NCI-H1694 (cell line): ENCODE measurements around the gene SEMA3E.
A peak's percentile ranks its signal among the peaks of the same experiment; 100 is the strongest.
"Not testable (repeated sequence)": the region's sequence is repeated elsewhere in the genome, so short reads cannot be mapped to it uniquely, and the experiment has no call there.

Experiments used
- DNase-seq: peaks from one replicate; lab custom pipeline; 2025; lab: John Stamatoyannopoulos, UW

Gene SEMA3E

GRCh38 chr7:83452256-83452655 lies 196.7 kb downstream of the SEMA3E start:
- peak; percentile 76 for DNase-seq

- peak; percentile 83 for DNase-seq
These were observed 197.4 kb downstream of the SEMA3E start for GRCh38 chr7:83451501-83452045.

GRCh38 chr7:83449781-83450180 lies 199.2 kb downstream of the SEMA3E start:
- no peak for DNase-seq

DNA sequence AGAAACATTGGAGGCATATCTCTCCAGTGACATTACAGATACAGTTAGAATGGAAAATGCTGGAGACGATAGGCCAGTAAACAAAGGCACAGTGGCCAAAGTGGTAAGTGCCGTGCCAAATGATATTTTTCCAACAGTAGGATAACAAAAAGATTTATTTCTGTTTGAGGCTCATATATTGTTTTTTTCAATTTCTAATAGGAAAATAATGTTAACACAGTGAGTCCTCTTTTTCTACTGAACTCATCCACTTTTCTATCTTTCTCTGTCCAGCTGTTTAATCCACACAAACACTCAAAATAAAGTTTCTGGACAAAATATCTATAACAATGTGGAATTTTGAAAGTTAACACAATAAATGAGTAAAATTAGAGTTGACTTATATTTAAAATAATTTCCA lies 201.3 kb downstream of the SEMA3E start:
- DNase-seq: no peak

DNA sequence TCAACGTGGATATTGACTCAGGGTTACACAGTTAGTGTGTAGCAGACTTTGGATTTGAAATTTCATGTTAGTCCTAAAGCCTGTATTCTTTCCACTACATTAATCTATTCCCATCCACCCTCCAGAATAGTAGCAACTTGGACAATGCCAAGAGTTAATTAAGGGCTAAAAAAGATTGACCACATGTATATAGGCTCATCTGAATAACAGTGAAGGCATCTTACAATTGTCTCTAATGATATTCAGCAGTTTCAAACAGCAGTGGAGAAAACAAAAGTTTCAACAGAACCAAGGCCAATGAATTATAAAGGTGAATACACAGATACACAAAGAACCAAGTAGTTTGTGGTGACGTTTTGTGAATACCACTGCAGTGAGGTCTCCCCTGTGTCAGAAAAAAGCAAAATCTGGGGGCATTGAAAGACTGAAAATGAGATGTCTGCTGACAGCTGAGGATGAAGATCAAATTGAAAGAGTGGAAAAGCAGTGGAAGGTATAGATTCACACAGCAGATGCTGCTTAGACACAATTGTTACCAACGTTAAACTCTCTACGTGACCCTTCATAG lies 202.8 kb downstream of the SEMA3E start:
- no peak for DNase-seq

DNA sequence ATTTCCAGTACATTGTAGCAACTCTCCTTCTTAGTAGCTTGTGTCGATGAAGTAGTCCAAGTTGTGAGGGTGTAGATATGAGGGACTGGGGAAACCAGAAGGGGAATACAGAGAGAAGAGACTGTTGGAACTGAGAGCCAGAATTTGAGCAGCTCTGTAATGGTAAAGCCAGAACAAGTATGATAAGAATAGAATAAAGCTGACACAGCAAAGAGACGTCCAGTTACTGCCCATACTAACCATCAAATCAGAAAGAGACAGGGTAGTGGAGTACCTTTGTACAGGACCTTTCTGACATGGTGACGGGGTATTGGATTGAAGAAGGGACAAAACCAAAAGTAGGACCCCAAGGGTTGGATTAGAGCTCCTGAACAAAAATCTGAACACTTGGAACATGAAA lies 206.0 kb downstream of the SEMA3E start:
- no peak for DNase-seq

- DNase-seq: no peak
These were observed 209.9 kb downstream of the SEMA3E start for GRCh38 chr7:83439026-83439425.

GRCh38 chr7:83430289-83430688 lies 218.7 kb downstream of the SEMA3E start:
- not testable (repeated sequence) for DNase-seq

- no peak for DNase-seq
These were observed 219.4 kb downstream of the SEMA3E start for GRCh38 chr7:83429493-83429892.

DNA sequence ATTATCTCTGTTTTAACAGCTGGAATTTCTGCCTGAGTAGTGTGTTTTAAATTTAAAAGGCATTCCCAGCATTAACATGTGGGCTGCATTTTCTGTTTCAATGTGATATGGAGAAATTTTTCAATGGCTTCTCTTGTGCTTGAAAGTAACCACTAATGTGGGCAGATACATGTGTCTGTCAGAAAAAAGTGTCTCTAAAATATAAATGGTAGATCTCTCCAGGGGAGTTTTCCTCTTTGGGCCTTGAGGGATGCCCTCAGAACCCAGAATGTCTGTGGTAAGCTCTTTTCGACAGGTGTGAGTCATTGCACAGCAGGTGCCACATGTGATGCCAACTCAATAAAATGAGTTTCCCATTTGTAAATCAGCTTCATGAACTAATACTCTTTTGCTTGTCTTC lies 221.1 kb downstream of the SEMA3E start:
- DNase-seq: no peak

GRCh38 chr7:83426325-83426724 lies 222.6 kb downstream of the SEMA3E start:
- no peak for DNase-seq

DNA sequence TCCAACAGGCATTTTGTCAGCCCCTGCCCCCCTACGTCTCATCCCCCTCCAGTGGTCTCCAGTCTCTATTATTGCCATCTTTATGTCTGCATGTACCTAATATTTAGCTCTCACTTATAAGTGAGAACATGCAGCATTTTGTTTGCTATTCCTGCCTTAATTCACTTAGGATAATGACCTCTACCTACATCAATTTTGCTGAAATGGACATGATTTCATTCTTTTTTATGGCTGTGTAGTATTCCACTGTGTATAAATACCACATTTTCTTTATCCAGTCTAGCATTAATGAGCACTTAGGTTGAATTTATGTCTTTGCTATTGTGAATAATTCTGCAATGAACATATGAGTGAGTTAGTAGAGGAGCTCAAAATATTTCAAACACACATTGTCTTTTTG lies 229.9 kb downstream of the SEMA3E start:
- no peak for DNase-seq

GRCh38 chr7:83415840-83416239 lies 233.1 kb downstream of the SEMA3E start:
- no peak for DNase-seq

- DNase-seq: no peak
These were observed 234.0 kb downstream of the SEMA3E start for GRCh38 chr7:83414947-83415346.

DNA sequence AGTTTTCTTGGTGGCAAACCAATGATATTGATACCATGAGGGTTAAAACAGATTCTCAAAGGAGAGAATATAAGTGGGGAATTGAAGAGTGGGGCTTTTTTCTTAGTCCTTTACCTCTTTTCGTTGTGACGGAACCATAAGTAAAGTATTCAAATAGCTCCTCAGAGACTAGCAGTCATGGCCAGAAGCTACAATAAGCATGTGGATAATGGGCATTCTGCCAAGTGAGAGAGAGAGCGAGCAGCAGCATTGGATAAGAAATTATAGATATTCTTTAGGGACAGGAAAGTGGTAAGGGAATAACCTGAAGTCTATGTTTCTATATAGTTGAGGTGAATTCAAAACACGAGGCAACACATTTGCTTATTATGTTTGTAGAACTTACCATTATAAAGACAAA lies 235.1 kb downstream of the SEMA3E start:
- DNase-seq: peak; percentile 13

GRCh38 chr7:83413424-83413823 lies 235.5 kb downstream of the SEMA3E start:
- no peak for DNase-seq

DNA sequence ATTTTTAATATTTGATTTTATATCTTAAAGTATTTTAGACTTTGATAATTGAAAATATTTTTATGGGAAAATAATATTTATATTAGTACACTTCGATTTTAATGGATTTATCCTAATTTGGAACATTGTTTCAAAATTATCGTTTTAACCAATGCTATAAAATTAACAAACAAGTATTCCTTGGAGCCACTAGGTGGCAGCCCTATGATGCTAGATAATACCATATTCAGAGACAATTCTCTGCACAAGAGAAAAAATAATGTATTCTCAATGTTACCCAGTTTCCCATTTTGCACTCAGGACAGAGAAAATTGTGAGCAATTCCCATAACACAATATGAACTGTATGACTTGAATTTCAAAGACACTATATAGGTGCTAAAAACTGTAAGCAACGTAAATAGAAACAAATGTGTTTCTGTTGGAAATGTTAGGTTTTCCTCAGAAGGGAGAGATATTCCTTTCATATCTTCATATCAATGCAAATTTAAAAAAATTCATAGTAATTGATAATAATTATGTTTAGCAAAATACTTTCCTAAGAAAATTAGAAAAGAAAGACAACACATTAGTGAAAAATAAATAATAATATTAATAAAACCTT lies 237.8 kb downstream of the SEMA3E start:
- DNase-seq: peak; percentile 51

- DNase-seq: no peak
These were observed 254.2 kb downstream of the SEMA3E start for GRCh38 chr7:83394776-83395175.

DNA sequence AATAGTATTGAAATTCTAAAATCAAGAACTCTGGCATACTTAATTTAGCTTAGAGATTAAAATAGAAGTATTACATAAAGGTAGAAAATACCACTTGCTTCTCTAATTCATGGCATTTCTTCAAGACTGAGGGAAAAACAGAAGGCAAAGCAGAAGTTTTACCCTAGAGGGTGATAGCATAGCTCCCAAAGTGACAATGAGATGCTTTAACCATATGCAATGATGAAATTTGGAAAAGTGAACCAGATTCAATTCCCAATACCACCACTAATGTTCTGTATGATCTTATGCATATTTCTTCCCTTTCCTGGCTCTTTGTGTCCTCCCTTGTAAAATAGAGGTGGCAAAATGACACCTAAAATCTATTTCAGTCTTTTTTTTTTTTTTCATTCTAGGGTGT lies 260.5 kb downstream of the SEMA3E start:
- DNase-seq: no peak

DNA sequence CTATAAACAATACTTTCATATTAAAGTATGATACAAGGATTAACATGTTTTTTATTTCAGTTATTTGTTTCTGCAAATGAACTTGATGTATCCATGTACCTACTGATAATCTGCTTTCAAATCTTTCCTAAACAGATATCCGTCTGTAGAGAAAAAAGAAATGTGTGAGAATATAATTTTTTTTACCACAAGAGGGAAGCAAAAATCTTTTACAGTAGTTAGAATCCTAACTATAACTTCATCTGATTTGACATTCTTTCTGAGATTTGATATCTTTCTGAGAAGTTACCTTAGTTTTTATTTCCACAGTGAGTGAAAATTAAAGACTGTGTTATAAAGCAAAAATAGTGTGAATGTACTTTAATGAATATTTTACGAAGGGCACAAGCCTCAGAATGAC lies 282.3 kb downstream of the SEMA3E start:
- DNase-seq: no peak

DNA sequence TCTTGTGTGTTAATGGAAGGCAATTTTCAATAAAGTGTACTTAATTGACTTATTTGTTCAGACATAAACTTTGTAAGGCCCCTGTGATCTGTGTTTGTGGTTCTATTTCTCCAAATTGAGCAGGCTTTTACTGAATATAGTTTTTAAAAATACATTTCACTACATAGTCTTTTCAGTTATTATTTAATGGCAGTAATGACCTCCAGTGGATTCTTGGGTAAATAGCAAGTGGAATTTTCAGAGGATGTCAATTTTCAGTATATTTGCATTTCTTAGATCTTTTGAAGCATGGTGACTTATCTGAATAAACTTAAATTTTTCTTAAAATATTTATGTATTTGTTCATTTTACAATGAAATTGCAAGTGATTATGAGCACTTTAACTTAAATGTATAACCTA lies 283.2 kb downstream of the SEMA3E start:
- DNase-seq: no peak

DNA sequence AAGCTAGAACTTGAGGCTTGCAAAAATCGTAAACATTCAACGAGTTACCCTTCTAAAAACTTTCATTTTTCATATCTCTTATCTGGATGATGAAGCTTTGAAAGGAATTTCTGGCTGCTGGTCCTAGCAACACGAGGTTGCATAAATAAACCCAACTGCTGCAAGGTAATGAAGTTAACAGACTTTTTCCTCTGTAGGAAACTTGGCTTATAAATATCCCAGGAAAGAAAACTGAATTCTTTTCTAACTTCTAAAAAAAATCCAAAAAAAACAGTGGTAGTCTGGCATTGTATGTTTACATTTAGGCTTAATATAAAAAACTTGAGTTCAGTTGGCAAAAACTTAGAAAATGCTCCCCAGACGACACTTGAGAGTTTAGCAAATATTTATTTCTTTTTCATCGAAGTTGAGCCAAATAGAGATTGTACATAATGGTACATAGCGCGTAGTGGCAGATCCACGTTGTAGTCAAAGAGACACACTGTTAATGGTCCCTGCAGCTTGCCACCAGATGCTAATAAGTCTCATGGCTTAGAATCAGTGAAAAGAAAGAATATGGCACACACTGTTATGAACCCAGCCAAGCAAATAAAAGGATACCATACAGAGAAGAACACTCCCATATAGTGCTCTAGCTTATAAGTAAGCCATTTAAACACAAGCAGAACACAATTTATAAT lies 285.9 kb downstream of the SEMA3E start:
- DNase-seq: no peak

DNA sequence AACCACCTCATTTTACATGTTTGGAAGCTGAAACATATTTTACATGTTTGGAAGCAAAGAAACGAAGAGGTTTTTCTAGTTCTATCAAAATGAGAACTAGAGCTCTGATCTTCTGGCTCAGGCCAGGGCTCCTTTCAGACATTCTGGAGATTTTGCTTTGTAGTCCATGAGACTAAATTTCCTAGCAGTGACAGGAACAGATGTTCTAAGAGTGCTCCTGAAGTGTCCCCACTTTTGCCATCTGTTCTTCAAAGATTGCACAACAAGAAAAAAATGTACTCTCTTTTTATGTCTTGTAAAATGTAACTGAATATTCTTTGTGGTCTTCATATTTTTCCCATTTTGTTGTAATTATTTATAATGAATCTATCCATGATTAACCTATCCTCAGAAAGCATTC lies 289.8 kb downstream of the SEMA3E start:
- no peak for DNase-seq
